PC-3 (cell line): Measurements from ENCODE around the gene CYP27C1. TPM values are rescaled to one million over a fixed set of nuclear protein-coding genes. Genes with fewer than 3 reads are reported as not detected.
A peak's percentile ranks its signal among the peaks of the same experiment; 100 is the strongest.

ENCODE experiments used
- ATAC-seq: fragments of 200-7000 bp; cut with Tn5 transposase; 2 replicates; pipeline ENCODE4 v1.9.1; 2020; ENCODE audit warnings: mild to moderate bottlenecking, moderate library complexity
- BruUV-seq: library from RNA; stranded (reverse); fragments of 400-500 nt; replicated peaks from 2 replicates; lab custom pipeline; 2021; lab: Mats Ljungman, UMichigan
- CTCF ChIA-PET: fragments of 300-600 bp; sonication (Branson Sonifier 250); formaldehyde crosslinking; loops from one replicate; lab custom pipeline; 2022; ENCODE audit warnings: antibody characterized with exemption; lab: Charles Lee
- POLR2A ChIA-PET: fragments of 300-600 bp; sonication (Branson Sonifier 250); formaldehyde crosslinking; loops from one replicate; lab custom pipeline; 2022; ENCODE audit warnings: antibody characterized with exemption; ENCODE audit not compliant: unreplicated experiment; lab: Charles Lee
- DNase-seq: peaks from one replicate; pipeline ENCODE4 v3.0.0-alpha.2; 2015
- H2AFZ ChIP-seq: fragments of 300-600 bp; sonication (generic); 2 replicates; pipeline ENCODE4 v1.6.0; 2016; ENCODE audit warnings: antibody characterized with exemption, low read length
- H3F3A ChIP-seq: fragments of 300-600 bp; sonication (generic); one replicate; pipeline ENCODE4 v1.6.0; 2017; ENCODE audit warnings: antibody characterized with exemption, low read length, control low read depth, mild to moderate bottlenecking; ENCODE audit not compliant: unreplicated experiment
- H3K27ac ChIP-seq: fragments of 300-600 bp; sonication (generic); 2 replicates; pipeline ENCODE4 v1.5.1; 2016; ENCODE audit warnings: mild to moderate bottlenecking, low read length
- H3K27me3 ChIP-seq: fragments of 300-600 bp; sonication (generic); 2 replicates; pipeline ENCODE4 v1.6.1; 2016; ENCODE audit warnings: low read length, mixed read lengths
- H3K36me3 ChIP-seq: fragments of 300-600 bp; sonication (generic); 2 replicates; pipeline ENCODE4 v1.6.1; 2016; ENCODE audit warnings: low read depth, mixed run types, low read length, mixed read lengths
- H3K4me1 ChIP-seq: fragments of 300-600 bp; sonication (generic); 2 replicates; pipeline ENCODE4 v1.5.1; 2016; ENCODE audit warnings: low read length; ENCODE audit not compliant: insufficient read depth
- H3K4me2 ChIP-seq: fragments of 300-600 bp; sonication (generic); 2 replicates; pipeline ENCODE4 v1.6.0; 2016; ENCODE audit warnings: low read length
- H3K4me3 ChIP-seq: fragments of 300-600 bp; sonication (generic); 2 replicates; pipeline ENCODE4 v1.5.1; 2016; ENCODE audit warnings: mild to moderate bottlenecking, low read length, mixed read lengths
- H3K79me2 ChIP-seq: fragments of 300-600 bp; sonication (generic); 2 replicates; pipeline ENCODE4 v1.6.1; 2017; ENCODE audit warnings: low read length, mixed read lengths
- H3K9ac ChIP-seq: fragments of 300-600 bp; sonication (generic); 2 replicates; pipeline ENCODE4 v1.6.0; 2016; ENCODE audit warnings: mild to moderate bottlenecking, low read length
- H3K9me2 ChIP-seq: fragments of 300-600 bp; sonication (generic); replicated peaks from 2 replicates; pipeline ENCODE4 v1.6.1; 2016; ENCODE audit warnings: mixed run types, low read length, mixed read lengths
- H3K9me3 ChIP-seq: fragments of 300-600 bp; sonication (generic); 2 replicates; pipeline ENCODE4 v1.6.1; 2016; ENCODE audit warnings: low read length, mixed read lengths
- H4K20me1 ChIP-seq: fragments of 300-600 bp; sonication (generic); 2 replicates; pipeline ENCODE4 v1.6.1; 2016; ENCODE audit warnings: low read length, mixed read lengths
- CTCF ChIP-seq: fragments of 300-600 bp; sonication (generic); conservative IDR thresholded peaks from 2 replicates; pipeline ENCODE4 v1.5.1; 2017; ENCODE audit warnings: antibody characterized with exemption, low read depth, mild to moderate bottlenecking, low read length
- EZH2 ChIP-seq: fragments of 300-600 bp; sonication (generic); IDR thresholded peaks from one replicate; pipeline ENCODE4 v1.6.1; 2017; ENCODE audit warnings: antibody characterized with exemption, mild to moderate bottlenecking, low read length; ENCODE audit not compliant: unreplicated experiment
- EZH2phosphoT487 ChIP-seq: fragments of 300-600 bp; sonication (generic); IDR thresholded peaks from 2 replicates; pipeline ENCODE4 v1.6.1; 2018; ENCODE audit warnings: mild to moderate bottlenecking, antibody characterized with exemption, low read length, borderline replicate concordance
- intact Hi-C: fragments of 100-400 bp; cut with micrococcal nuclease; formaldehyde crosslinking; loops from 2 replicates; pipeline ENCODE4 v1.9.0; 2023
- total RNA-seq: library from RNA; depleted of rRNA; stranded (reverse); fragments of >200 nt; gene quantifications from 2 replicates; pipeline ENCODE4 v1.2.3, GENCODE V29; 2014

CYP27C1 gene
- total RNA-seq, 1 experiment from 2014 or later, result 0.36 TPM

DNA sequence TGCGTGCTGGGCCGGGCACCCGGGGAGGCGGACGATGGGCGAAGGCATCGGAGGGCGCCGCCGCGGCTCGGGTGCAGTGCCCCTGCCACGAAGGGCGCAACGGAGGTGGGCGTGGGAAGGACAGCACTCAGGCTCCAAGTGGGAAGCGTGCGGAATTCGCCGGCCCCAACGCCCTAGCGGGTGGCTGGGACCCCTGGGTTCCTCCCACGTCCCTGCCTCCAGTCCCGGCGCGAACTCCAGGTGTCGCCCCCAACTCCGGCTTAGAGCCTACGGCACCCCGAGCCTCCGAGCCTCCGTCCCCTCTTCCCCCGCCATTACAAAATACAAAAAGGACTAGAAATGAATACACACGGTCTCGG lies 1.3 kb downstream of the CYP27C1 start:
- H4K20me1 ChIP-seq, result no peaks in the 10 kb centered on the region
- peak overlapping the region; percentile 99 for H3K27ac ChIP-seq
- H3K4me1 ChIP-seq, result peaks cover 32% of the 10 kb centered on the region
- CTCF ChIA-PET, result no interaction called here
- H3F3A ChIP-seq, result peaks cover 6% of the 10 kb centered on the region
- no peaks in the 10 kb centered on the region for H3K79me2 ChIP-seq
- no peaks in the 10 kb centered on the region for H3K9me3 ChIP-seq
- H3K27me3 ChIP-seq, result no peaks in the 10 kb centered on the region
- no peak overlapping the region for H2AFZ ChIP-seq
- H3K4me2 ChIP-seq, result peak overlapping the region; percentile 82
- intact Hi-C loops, result loop anchor here (1.0 kb wide), 1 partner anchor 8 kb away; no protein-coding TSS in a partner anchor
- no TSS peak for BruUV-seq
- H3K4me3 ChIP-seq, result peak overlapping the region; percentile 69
- POLR2A ChIA-PET, result no interaction called here
- peak overlapping the region; percentile 70 for H3K9ac ChIP-seq
- DNase-seq (no peak), ATAC-seq (no peak)
- H3K36me3 ChIP-seq, result no peaks in the 10 kb centered on the region
- H3K9me2 ChIP-seq, result no peaks in the 10 kb centered on the region
- TF ChIP-seq EZH2phosphoT487 (no peak), EZH2 (no peak), CTCF (no peak)

GRCh38 chr2:127217470-127218325 lies 2.4 kb downstream of the CYP27C1 start:
- ChIA-PET POLR2A (interaction anchor here (0.5 to 1.0 kb wide), 3 partner anchors 36 to 111 kb away, joined by 4 to 13 read pairs (median 5); partner anchors contain the start of gene BIN1), CTCF (interaction anchor here (0.5 to 2.1 kb wide), 3 partner anchors 16 to 45 kb away, joined by 3 to 23 read pairs (median 4); no protein-coding TSS in a partner anchor)
- DNase-seq (peak; percentile 95), ATAC-seq (peak; percentile 96)
- H3K9me2 ChIP-seq, result no peaks in the 10 kb centered on the region
- peaks cover 6% of the 10 kb centered on the region for H3F3A ChIP-seq
- intact Hi-C loops, result loop anchor here (1.0 kb wide), 1 partner anchor 9 kb away; no protein-coding TSS in a partner anchor
- TSS peak; percentile 67 for BruUV-seq
- no peaks in the 10 kb centered on the region for H3K79me2 ChIP-seq
- H3K9ac ChIP-seq, result peak overlapping the region; percentile 84
- peak overlapping the region; percentile 99 for H3K27ac ChIP-seq
- no peaks in the 10 kb centered on the region for H3K27me3 ChIP-seq
- H3K36me3 ChIP-seq, result no peaks in the 10 kb centered on the region
- H4K20me1 ChIP-seq, result no peaks in the 10 kb centered on the region
- no peaks in the 10 kb centered on the region for H3K9me3 ChIP-seq
- H3K4me3 ChIP-seq, result peak overlapping the region; percentile 69
- TF ChIP-seq CTCF (no peak), EZH2phosphoT487 (no peak), EZH2 (no peak)
- H3K4me2 ChIP-seq, result peak overlapping the region; percentile 82
- peaks cover 32% of the 10 kb centered on the region for H3K4me1 ChIP-seq
- H2AFZ ChIP-seq, result peak overlapping the region; percentile 47
